Superior temporal gyrus (tissue), 1 donor: Measurements from ENCODE around the gene DDX31.

Source experiments
- DNase-seq: peaks from one replicate; pipeline ENCODE4 v3.0.0-alpha.2; 2016; ENCODE audit errors: extremely low spot score

DDX31 gene

GRCh38 chr9:132547976-132548730 lies 121.6 kb downstream of the DDX31 start:
- DNase-seq, result no peak

- no peak for DNase-seq
These were observed 122.3 kb downstream of the DDX31 start for GRCh38 chr9:132547436-132547835.

GRCh38 chr9:132547052-132547431 lies 122.7 kb downstream of the DDX31 start:
- no peak for DNase-seq

GRCh38 chr9:132546148-132547051 lies 123.4 kb downstream of the DDX31 start:
- no peak for DNase-seq

GRCh38 chr9:132545578-132545977 lies 124.2 kb downstream of the DDX31 start:
- DNase-seq, result no peak

GRCh38 chr9:132543960-132544359 lies 125.8 kb downstream of the DDX31 start:
- DNase-seq, result no peak

- no peak for DNase-seq
These were observed 126.5 kb downstream of the DDX31 start for GRCh38 chr9:132543251-132543650.
